ENCODE results near the gene LMO7. TPM values are rescaled to one million over a fixed set of nuclear protein-coding genes. Genes with fewer than 3 reads are reported as not detected.

LMO7 gene
- total RNA-seq, 2 experiments from 2014 or later: 12.2 to 15.3 TPM

DNA sequence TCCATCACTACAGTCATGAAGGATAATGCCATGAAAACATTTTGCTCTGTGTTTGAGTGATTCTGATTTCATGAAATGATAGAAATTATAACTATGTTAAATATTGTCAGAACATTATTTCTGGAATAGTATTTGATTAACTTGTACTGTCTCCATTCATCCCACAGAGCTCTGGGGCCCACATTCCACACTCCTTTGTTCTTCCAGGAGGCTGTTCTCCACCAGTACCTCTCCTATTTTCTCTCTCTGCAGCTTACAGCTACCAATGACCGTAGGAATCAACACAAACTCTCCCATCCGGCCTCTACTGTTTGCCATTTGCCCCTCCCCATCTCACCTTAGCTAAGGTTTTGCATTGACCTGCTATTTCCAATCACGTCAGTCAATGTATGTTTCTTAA is 240.9 kb downstream of the LMO7 start:
- H3K4me3 Mint-ChIP-seq: no peak overlapping the region
- DNase-seq (no peak), ATAC-seq (no peak)
- TF ChIP-seq, protein P1, sequence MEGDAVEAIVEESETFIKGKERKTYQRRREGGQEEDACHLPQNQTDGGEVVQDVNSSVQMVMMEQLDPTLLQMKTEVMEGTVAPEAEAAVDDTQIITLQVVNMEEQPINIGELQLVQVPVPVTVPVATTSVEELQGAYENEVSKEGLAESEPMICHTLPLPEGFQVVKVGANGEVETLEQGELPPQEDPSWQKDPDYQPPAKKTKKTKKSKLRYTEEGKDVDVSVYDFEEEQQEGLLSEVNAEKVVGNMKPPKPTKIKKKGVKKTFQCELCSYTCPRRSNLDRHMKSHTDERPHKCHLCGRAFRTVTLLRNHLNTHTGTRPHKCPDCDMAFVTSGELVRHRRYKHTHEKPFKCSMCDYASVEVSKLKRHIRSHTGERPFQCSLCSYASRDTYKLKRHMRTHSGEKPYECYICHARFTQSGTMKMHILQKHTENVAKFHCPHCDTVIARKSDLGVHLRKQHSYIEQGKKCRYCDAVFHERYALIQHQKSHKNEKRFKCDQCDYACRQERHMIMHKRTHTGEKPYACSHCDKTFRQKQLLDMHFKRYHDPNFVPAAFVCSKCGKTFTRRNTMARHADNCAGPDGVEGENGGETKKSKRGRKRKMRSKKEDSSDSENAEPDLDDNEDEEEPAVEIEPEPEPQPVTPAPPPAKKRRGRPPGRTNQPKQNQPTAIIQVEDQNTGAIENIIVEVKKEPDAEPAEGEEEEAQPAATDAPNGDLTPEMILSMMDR (IDR thresholded peaks at IDR 0.05): no peak
- no peaks in the 10 kb centered on the region for H3K9me3 Mint-ChIP-seq
- H3K36me3 Mint-ChIP-seq (ENCODE audit: low read depth): no peaks in the 10 kb centered on the region
- peaks cover 3% of the 10 kb centered on the region for H3K4me1 Mint-ChIP-seq (ENCODE audit: low read depth)
- H3K27ac Mint-ChIP-seq: no peak overlapping the region
- ChIA-PET CTCF (interaction anchor here (0.7 to 6.6 kb wide), 34 partner anchors 8 to 1049 kb away, joined by 3 to 94 read pairs (median 4); no protein-coding TSS in a partner anchor), POLR2A (no interaction called here)
- H3K27me3 Mint-ChIP-seq: peaks cover 3% of the 10 kb centered on the region
- intact Hi-C loops (cut with micrococcal nuclease): loop anchor here (2.0 to 10.0 kb wide), 4 partner anchors 140 to 1028 kb away; no protein-coding TSS in a partner anchor

DNA sequence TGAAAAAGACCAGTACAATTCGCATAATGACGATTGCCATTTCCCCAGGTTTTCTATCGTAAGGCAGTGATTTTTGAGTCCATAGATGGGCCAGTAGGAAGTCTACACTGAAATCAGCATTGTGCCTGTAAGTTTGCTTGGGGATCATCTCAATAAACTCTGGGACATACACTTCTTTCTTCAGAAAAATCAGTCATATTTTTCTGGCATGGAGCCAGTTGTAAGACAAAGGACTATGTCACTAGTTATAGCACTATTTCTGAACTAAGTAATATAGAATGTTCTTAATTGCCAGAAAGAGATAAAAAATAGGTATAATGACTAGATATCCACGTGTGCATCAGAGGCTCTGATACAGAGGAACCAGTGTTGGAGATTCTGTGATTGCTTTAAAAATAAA is 243.5 kb downstream of the LMO7 start:
- Mint-ChIP-seq H3K27ac (no peak overlapping the region), H3K9me3 (no peaks in the 10 kb centered on the region), H3K4me1 (ENCODE audit: low read depth) (peaks cover 3% of the 10 kb centered on the region), H3K4me3 (no peak overlapping the region), H3K36me3 (ENCODE audit: low read depth) (no peaks in the 10 kb centered on the region), H3K27me3 (peaks cover 3% of the 10 kb centered on the region)
- ChIA-PET POLR2A (no interaction called here), CTCF (no interaction called here)
- DNase-seq: no peak
- no peak for ATAC-seq
- intact Hi-C loops (cut with micrococcal nuclease): loop anchor here (5.0 to 10.0 kb wide), 3 partner anchors 138 to 1025 kb away; no protein-coding TSS in a partner anchor
- TF ChIP-seq, protein P1 (IDR thresholded peaks at IDR 0.05): no peak

DNA sequence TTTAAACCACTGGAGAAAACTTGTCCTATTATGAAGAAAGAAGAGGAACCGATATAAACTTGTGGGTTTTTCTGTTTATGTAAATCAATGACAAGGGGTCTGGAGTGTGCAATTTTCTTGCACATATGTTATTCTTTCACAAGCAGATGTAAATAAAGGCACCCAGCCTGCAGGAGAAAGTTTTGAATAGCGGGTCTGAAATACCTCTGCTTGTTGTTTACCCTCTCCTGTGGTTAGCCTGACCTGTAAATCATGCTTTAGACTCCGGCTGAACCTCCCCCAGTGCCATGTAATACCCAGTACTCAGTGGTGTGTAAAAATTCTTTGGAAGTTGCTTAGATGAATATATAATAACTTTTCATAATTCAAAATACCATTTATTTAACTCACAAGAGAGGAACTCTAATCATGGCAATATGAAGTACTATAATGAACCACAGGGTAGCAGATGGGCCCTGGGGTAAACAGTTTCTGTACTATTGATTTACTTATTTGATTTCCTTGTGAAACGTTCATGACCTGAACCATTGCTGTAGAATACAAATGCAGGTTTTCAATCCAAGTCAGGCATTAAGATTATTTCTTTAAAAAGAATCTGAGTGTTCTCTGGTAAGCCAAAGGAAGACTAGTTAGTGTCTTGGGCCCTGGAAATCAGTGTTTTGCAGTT is 245.1 kb downstream of the LMO7 start:
- TF ChIP-seq, protein P1 (IDR thresholded peaks at IDR 0.05): no peak
- H3K9me3 Mint-ChIP-seq: no peaks in the 10 kb centered on the region
- no peaks in the 10 kb centered on the region for H3K36me3 Mint-ChIP-seq (ENCODE audit: low read depth)
- ChIA-PET POLR2A (no interaction called here), CTCF (interaction anchor here (2.7 kb wide), 1 partner anchor 11 kb away, joined by 22 read pairs; no protein-coding TSS in a partner anchor)
- no peak overlapping the region for H3K4me3 Mint-ChIP-seq
- H3K27ac Mint-ChIP-seq: no peak overlapping the region
- intact Hi-C loops (cut with micrococcal nuclease): no loop called here
- no peaks in the 10 kb centered on the region for H3K4me1 Mint-ChIP-seq (ENCODE audit: low read depth)
- ATAC-seq (no peak), DNase-seq (no peak)
- peaks cover 5% of the 10 kb centered on the region for H3K27me3 Mint-ChIP-seq

DNA sequence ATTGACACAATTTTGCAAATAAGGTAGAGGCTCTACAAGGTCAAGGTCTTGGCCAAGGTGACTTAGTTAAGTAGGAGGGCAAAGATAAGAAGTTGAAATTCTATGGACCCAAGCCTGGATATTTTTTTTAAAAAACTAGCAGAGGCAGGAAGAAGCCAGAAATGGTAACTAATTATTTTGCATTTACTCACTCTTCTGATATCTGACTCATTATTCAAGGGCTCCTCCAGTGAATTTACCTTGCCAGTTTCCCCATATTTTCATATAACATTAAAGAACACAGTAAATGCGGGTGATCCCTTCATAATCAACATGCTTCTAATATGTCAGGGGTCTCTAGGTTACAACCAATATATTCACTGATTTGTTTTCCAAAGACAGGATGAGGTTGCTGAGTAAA is 246.1 kb downstream of the LMO7 start:
- TF ChIP-seq, protein P1 (IDR thresholded peaks at IDR 0.05): no peak
- no peaks in the 10 kb centered on the region for H3K36me3 Mint-ChIP-seq (ENCODE audit: low read depth)
- intact Hi-C loops (cut with micrococcal nuclease): no loop called here
- no peak overlapping the region for H3K27ac Mint-ChIP-seq
- DNase-seq (no peak), ATAC-seq (no peak)
- ChIA-PET POLR2A (no interaction called here), CTCF (interaction anchor here (1.6 to 2.7 kb wide), 2 partner anchors 12 to 186 kb away, joined by 6 to 22 read pairs; no protein-coding TSS in a partner anchor)
- peaks cover 4% of the 10 kb centered on the region for H3K27me3 Mint-ChIP-seq
- no peak overlapping the region for H3K4me3 Mint-ChIP-seq
- H3K9me3 Mint-ChIP-seq: no peaks in the 10 kb centered on the region
- no peaks in the 10 kb centered on the region for H3K4me1 Mint-ChIP-seq (ENCODE audit: low read depth)

DNA sequence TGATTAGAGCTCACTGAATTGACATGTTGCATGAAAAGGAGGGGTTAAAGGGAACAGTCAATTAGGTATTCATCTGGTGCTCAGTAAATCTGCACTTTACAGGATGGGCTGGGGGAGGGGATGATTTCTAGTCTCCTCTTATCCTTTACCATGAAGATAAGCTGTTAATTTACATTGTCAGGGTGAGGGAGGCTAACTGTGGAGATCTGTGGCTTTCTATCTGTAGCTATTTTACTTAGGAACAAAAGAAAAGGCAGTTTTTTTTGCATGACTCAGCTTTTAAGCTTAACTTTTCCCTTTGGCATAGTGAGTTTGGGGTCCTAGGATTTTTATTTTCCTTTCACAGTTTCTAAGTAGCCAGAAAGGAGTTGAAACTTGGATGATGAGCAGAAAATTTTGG is 253.3 kb downstream of the LMO7 start:
- POLR2A ChIA-PET: no interaction called here
- no peak for DNase-seq

More for the DNA sequence above, 253.3 kb downstream of the LMO7 start:
- CTCF ChIA-PET: interaction anchor here (1.2 to 1.3 kb wide), 2 partner anchors 12 to 19 kb away, joined by 4 to 7 read pairs; no protein-coding TSS in a partner anchor
- peaks cover 5% of the 10 kb centered on the region for H3K27me3 Mint-ChIP-seq
- TF ChIP-seq, protein P1 (IDR thresholded peaks at IDR 0.05): no peak
- H3K36me3 Mint-ChIP-seq (ENCODE audit: low read depth): no peaks in the 10 kb centered on the region
- no peaks in the 10 kb centered on the region for H3K4me1 Mint-ChIP-seq (ENCODE audit: low read depth)
- no peaks in the 10 kb centered on the region for H3K9me3 Mint-ChIP-seq
- no peak overlapping the region for H3K4me3 Mint-ChIP-seq
- intact Hi-C loops (cut with micrococcal nuclease): no loop called here
- no peak for ATAC-seq
- no peak overlapping the region for H3K27ac Mint-ChIP-seq

All from activated CD8-positive, alpha-beta T cell treated with anti-CD3 and anti-CD28 coated beads for 36 hours (primary cell).